Type B pancreatic cell (in vitro differentiated cells): ENCODE results near the gene PYDC1. TPM values are rescaled to one million over a fixed set of nuclear protein-coding genes. Genes with fewer than 3 reads are reported as not detected.

Experiments used
- DNase-seq: peaks from one replicate; pipeline ENCODE4 v3.0.0; 2021; ENCODE audit warnings: mixed read lengths; ENCODE audit not compliant: unreplicated experiment; ENCODE audit errors: extremely low spot score
- H3K27ac Mint-ChIP-seq: 2 replicates; pipeline ENCODE4 v1.8.0; 2021; ENCODE audit warnings: mild to moderate bottlenecking, mixed read lengths
- H3K27me3 Mint-ChIP-seq: 2 replicates; pipeline ENCODE4 v1.8.0; 2021; ENCODE audit warnings: mixed read lengths
- H3K36me3 Mint-ChIP-seq: 2 replicates; pipeline ENCODE4 v1.8.0; 2021; ENCODE audit warnings: mixed read lengths
- H3K4me1 Mint-ChIP-seq: one replicate; pipeline ENCODE4 v1.8.0; 2021; ENCODE audit warnings: mixed read lengths; ENCODE audit not compliant: unreplicated experiment
- H3K4me3 Mint-ChIP-seq: 2 replicates; pipeline ENCODE4 v1.8.0; 2021; ENCODE audit warnings: mild to moderate bottlenecking, mixed read lengths
- H3K9me3 Mint-ChIP-seq: 2 replicates; pipeline ENCODE4 v1.8.0; 2021; ENCODE audit warnings: mixed read lengths
- total RNA-seq: library from RNA; stranded (reverse); gene quantifications from 2 replicates; pipeline ENCODE4 v1.2.1, GENCODE V29; 2021; ENCODE audit warnings: low replicate concordance
- TF ChIP-seq, protein P1 (sequence below): fragments of 200-600 bp; sonication (generic); conservative IDR thresholded peaks from 2 replicates; pipeline ENCODE4 v1.5.0; 2021; ENCODE audit warnings: antibody characterized with exemption, mild to moderate bottlenecking

PYDC1 gene
- total RNA-seq, 1 donor from 2014 or later: not detected

DNA sequence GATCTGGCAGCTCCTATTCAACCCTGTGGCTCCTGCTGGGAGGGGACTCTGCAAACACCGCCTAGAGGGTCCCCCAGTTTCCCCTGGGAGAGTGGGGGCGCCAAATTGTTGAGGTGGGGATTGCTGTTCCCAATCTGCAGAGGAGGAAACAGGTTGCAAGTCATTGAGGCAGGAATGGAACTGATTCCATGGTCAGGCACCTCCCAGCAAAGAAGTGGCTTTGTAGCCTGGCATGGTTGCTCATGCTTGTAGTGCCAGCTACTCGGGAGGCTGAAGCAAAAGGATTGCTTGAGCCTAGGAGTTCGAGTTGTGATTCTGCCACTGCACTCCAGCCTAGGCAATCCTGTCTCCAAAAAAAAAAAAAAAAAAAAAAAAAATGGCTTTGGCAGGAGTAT is 198 bp upstream of the PYDC1 start:
- TF ChIP-seq, protein P1, sequence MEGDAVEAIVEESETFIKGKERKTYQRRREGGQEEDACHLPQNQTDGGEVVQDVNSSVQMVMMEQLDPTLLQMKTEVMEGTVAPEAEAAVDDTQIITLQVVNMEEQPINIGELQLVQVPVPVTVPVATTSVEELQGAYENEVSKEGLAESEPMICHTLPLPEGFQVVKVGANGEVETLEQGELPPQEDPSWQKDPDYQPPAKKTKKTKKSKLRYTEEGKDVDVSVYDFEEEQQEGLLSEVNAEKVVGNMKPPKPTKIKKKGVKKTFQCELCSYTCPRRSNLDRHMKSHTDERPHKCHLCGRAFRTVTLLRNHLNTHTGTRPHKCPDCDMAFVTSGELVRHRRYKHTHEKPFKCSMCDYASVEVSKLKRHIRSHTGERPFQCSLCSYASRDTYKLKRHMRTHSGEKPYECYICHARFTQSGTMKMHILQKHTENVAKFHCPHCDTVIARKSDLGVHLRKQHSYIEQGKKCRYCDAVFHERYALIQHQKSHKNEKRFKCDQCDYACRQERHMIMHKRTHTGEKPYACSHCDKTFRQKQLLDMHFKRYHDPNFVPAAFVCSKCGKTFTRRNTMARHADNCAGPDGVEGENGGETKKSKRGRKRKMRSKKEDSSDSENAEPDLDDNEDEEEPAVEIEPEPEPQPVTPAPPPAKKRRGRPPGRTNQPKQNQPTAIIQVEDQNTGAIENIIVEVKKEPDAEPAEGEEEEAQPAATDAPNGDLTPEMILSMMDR: no peak
- Mint-ChIP-seq H3K27me3 (peaks cover 87% of the 10 kb centered on the region), H3K27ac (no peak overlapping the region), H3K4me3 (no peak overlapping the region), H3K4me1 (peaks cover 3% of the 10 kb centered on the region), H3K36me3 (no peaks in the 10 kb centered on the region), H3K9me3 (no peaks in the 10 kb centered on the region)
- no peak for DNase-seq

DNA sequence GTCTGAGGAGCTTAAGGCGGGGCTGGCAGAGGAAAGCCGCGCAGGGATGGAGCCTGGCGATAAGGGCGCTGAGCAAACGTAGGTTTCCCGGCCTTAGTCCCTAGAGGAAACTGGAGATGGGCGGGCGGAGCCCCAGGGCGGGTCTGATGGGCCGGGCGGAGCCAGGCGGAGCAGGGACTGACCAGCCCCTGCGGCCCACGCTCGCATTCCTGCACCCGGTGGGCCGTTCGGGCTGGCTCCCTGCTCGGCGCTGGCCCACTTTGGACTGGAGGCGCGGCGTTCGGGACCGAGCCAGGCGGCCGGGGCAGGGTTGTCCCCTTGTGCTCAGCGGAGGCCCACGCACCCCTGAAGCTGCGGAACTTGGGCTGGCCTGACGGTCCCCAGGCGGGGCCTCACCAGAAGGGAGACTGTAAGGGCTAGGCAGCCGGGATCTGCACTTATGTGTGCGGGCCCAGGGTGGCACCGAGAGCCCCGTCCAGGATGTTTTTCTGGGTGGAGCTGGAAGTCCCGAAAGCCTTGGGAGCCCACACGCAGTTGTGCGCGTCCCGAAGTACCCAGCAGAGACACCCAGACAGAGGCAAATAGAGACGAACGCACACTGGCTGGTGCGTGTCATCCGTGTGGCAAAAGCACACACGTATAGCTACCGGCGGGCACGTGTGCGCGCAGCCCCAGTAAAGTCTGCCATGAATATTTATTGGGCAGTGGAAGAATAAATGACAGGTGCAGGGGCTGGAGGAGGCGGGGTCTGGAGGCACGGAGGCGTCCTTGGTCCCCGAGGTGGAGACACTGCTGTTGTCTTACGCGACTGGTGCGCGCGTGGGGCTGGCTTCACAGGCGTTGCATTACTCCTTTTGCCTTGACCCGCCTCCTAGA is 1.4 kb downstream of the PYDC1 start:
- H3K4me1 Mint-ChIP-seq: peaks cover 3% of the 10 kb centered on the region
- H3K27me3 Mint-ChIP-seq: peaks cover 84% of the 10 kb centered on the region
- H3K9me3 Mint-ChIP-seq: no peaks in the 10 kb centered on the region
- no peaks in the 10 kb centered on the region for H3K36me3 Mint-ChIP-seq
- H3K4me3 Mint-ChIP-seq: peak overlapping the region; percentile 80
- no peak for DNase-seq
- H3K27ac Mint-ChIP-seq: no peak overlapping the region
- TF ChIP-seq, protein P1: no peak

DNA sequence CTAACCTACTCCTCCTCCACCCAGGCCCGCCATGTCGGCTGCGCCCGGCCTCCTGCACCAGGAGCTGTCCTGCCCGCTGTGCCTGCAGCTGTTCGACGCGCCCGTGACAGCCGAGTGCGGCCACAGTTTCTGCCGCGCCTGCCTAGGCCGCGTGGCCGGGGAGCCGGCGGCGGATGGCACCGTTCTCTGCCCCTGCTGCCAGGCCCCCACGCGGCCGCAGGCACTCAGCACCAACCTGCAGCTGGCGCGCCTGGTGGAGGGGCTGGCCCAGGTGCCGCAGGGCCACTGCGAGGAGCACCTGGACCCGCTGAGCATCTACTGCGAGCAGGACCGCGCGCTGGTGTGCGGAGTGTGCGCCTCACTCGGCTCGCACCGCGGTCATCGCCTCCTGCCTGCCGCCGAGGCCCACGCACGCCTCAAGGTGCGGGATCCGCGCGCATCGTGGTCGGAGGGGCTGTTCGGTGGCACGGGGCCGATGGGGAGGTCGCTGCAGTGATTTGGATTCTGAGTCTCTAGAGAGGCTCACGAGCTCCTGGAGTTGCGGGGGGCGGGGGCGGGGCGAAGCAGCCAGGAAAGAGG is 2.1 kb downstream of the PYDC1 start:
- DNase-seq: no peak
- TF ChIP-seq, protein P1: no peak
- Mint-ChIP-seq H3K9me3 (no peaks in the 10 kb centered on the region), H3K4me3 (peak overlapping the region; percentile 80), H3K36me3 (no peaks in the 10 kb centered on the region), H3K27ac (no peak overlapping the region), H3K27me3 (peaks cover 87% of the 10 kb centered on the region), H3K4me1 (peaks cover 3% of the 10 kb centered on the region)

- TF ChIP-seq, protein P1: no peak
- no peaks in the 10 kb centered on the region for H3K9me3 Mint-ChIP-seq
- H3K27ac Mint-ChIP-seq: no peak within 1 kb of the TSS
- peaks cover 3% of the 10 kb centered on the region for H3K4me1 Mint-ChIP-seq
- peaks cover 88% of the 10 kb centered on the region for H3K27me3 Mint-ChIP-seq
- H3K36me3 Mint-ChIP-seq: no peaks in the 10 kb centered on the region
- peak within 1 kb of the TSS; percentile 80 for H3K4me3 Mint-ChIP-seq
- DNase-seq: no peak
Measured at GRCh38 chr16:31213877-31214707, 2.8 kb downstream of the PYDC1 start, which contains the start of gene TRIM72. Gene TRIM72 (plus strand): TSS chr16:31214119. CDS start chr16:31214739, 620 bp downstream.

DNA sequence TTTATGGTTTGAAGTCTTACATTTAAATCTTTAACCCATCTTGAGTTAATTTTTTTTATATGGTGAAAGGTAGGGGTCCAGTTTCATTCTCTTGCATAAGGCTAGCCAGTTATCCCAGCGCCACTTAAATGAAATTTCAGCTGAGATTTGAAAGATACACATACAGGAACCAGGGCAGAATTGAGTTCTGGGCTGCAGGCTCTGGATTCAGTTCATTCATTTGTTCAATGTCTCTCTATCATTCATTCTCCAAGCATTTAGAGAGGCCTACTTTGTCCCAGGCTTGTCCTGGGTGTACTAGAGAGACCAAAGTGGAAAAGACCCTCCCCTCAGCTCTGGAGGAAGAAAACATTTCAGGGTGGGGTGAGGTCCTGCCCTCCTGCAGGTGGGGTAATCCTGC is 3.6 kb downstream of the PYDC1 start:
- peak overlapping the region; percentile 34 for H3K4me3 Mint-ChIP-seq

More for the DNA sequence above, 3.6 kb downstream of the PYDC1 start:
- no peak overlapping the region for H3K27ac Mint-ChIP-seq
- H3K4me1 Mint-ChIP-seq: peaks cover 3% of the 10 kb centered on the region
- H3K27me3 Mint-ChIP-seq: peaks cover 81% of the 10 kb centered on the region
- DNase-seq: no peak
- no peaks in the 10 kb centered on the region for H3K36me3 Mint-ChIP-seq
- H3K9me3 Mint-ChIP-seq: no peaks in the 10 kb centered on the region
- TF ChIP-seq, protein P1: no peak
